HepG2 (cell line): Measurements from ENCODE around the gene ZPLD1. TPM values are rescaled to one million over a fixed set of nuclear protein-coding genes. Genes with fewer than 3 reads are reported as not detected.

Experiments
- ATAC-seq: fragments of 200-7000 bp; cut with Tn5 transposase; 3 replicates; pipeline ENCODE4 v1.9.1; 2020; ENCODE audit warnings: mild to moderate bottlenecking, moderate library complexity
- BruUV-seq: library from RNA; stranded (reverse); fragments of 400-500 nt; replicated peaks from 2 replicates; lab custom pipeline; 2021; lab: Mats Ljungman, UMichigan
- CTCF ChIA-PET: fragments of 300-600 bp; formaldehyde crosslinking; extraction: SDS; loops from one replicate; lab custom pipeline; 2021; ENCODE audit warnings: low total read pairs, inconsistent platforms, low intra/inter-chr PET ratio; lab: Yijun Ruan, JAX
- POLR2A ChIA-PET: fragments of 350-600 bp; sonication (Branson Sonifier 250); formaldehyde crosslinking; loops from one replicate; lab custom pipeline; 2020; ENCODE audit warnings: antibody characterized with exemption, inconsistent platforms; lab: Yijun Ruan, JAX
- DNase-seq: peaks from one replicate; pipeline ENCODE4 v3.0.0-alpha.2; 2015; ENCODE audit warnings: low spot score
- FAIRE-seq: peaks from 3 replicates; lab custom pipeline; 2011; peaks lifted over from hg19 to GRCh38; lab: Jason Lieb, UNC
- H2AFZ ChIP-seq: one replicate; pipeline ENCODE4 v1.6.1; 2011; ENCODE audit warnings: low read length, inconsistent platforms
- H3K27ac ChIP-seq: fragments of 300-600 bp; 3 replicates; pipeline ENCODE4 v1.8.0; 2011; ENCODE audit warnings: mixed run types, mild to moderate bottlenecking, mixed read lengths, low read length, inconsistent platforms; ENCODE audit not compliant: insufficient read depth; ENCODE audit errors: extremely low read length
- H3K27me3 ChIP-seq, 2 experiments: fragments of 200-600 bp in 1 of 2; 2 replicates in 1 of 2; 3 replicates in 1 of 2; pipeline versions ENCODE4 v1.6.0 to v1.8.0; 2011; ENCODE audit warnings: low read length in 2 of 2, mild to moderate bottlenecking in 2 of 2, moderate library complexity in 2 of 2, inconsistent platforms in 1 of 2; ENCODE audit not compliant: insufficient read depth in 2 of 2, control insufficient read depth in 1 of 2
- H3K36me3 ChIP-seq, 2 experiments: fragments of 200-600 bp in 1 of 2; replicated peaks in 1 of 2; 2 replicates in 1 of 2; 3 replicates in 1 of 2; pipeline versions ENCODE4 v1.5.1 to v1.8.0; 2011; ENCODE audit warnings: low read length in 2 of 2, inconsistent platforms in 1 of 2; ENCODE audit not compliant: insufficient read depth in 2 of 2, control insufficient read depth in 1 of 2
- H3K4me1 ChIP-seq: 2 replicates; pipeline ENCODE4 v1.5.1; 2012; ENCODE audit warnings: low read length, inconsistent platforms; ENCODE audit not compliant: insufficient read depth
- H3K4me2 ChIP-seq: 2 replicates; pipeline ENCODE4 v1.6.0; 2011; ENCODE audit warnings: low read depth, low read length, inconsistent platforms
- H3K4me3 ChIP-seq, 3 experiments: fragments of 200-600 bp in 1 of 3; sonication (generic), shearing (Covaris generic) in 1 of 3; replicated peaks in 1 of 3; 2 replicates each; pipeline ENCODE4 v1.5.1; 2011 to 2016; ENCODE audit warnings: low read length in 3 of 3, inconsistent platforms in 2 of 3, low read depth in 2 of 3, mild to moderate bottlenecking in 2 of 3, control low read depth in 1 of 3, mixed read lengths in 1 of 3; ENCODE audit not compliant: insufficient read depth in 1 of 3
- H3K79me2 ChIP-seq: one replicate; pipeline ENCODE4 v1.6.1; 2011; ENCODE audit warnings: low read length, inconsistent platforms; ENCODE audit not compliant: insufficient read depth
- H3K9ac ChIP-seq: 2 replicates; pipeline ENCODE4 v1.6.0; 2011; ENCODE audit warnings: mild to moderate bottlenecking, low read depth, low read length, inconsistent platforms; ENCODE audit not compliant: insufficient read depth
- H3K9me3 ChIP-seq: 2 replicates; pipeline ENCODE4 v1.5.1; 2012; ENCODE audit warnings: mild to moderate bottlenecking, low read length
- H4K20me1 ChIP-seq: 2 replicates; pipeline ENCODE4 v1.6.0; 2011; ENCODE audit warnings: inconsistent platforms, mild to moderate bottlenecking, low read length, moderate library complexity; ENCODE audit not compliant: insufficient read depth
- ATAD3A ChIP-seq: sonication (generic); formaldehyde crosslinking; IDR thresholded peaks from 2 replicates; pipeline ENCODE4 v1.4.0; 2020; ENCODE audit warnings: missing genetic modification reagents
- ATF7 ChIP-seq, 2 experiments: fragments of 450-650 bp in 1 of 2; sonication (generic) in 1 of 2; formaldehyde crosslinking in 1 of 2; IDR thresholded peaks; 2 replicates each; pipeline versions ENCODE4 v1.4.0 to v1.6.1; 2016 to 2020; ENCODE audit warnings: antibody characterized with exemption in 1 of 2, mild to moderate bottlenecking in 1 of 2, missing genetic modification reagents in 1 of 2
- CAMTA2 ChIP-seq: sonication (generic); formaldehyde crosslinking; IDR thresholded peaks from 2 replicates; pipeline ENCODE4 v1.4.0; 2020; ENCODE audit warnings: mild to moderate bottlenecking, missing genetic modification reagents, borderline replicate concordance
- FOSL2 ChIP-seq: sonication (generic); formaldehyde crosslinking; IDR thresholded peaks from 2 replicates; pipeline ENCODE4 v1.4.0; 2020; ENCODE audit warnings: missing genetic modification reagents
- GFI1 ChIP-seq: sonication (generic); formaldehyde crosslinking; IDR thresholded peaks from 2 replicates; pipeline ENCODE4 v1.5.0; 2020; ENCODE audit warnings: missing genetic modification reagents, mild to moderate bottlenecking, borderline replicate concordance
- HMG20B ChIP-seq: conservative IDR thresholded peaks from 2 replicates; pipeline ENCODE4 v1.6.1; 2016; ENCODE audit warnings: missing genetic modification reagents, missing compliant biosample characterization
- KLF15 ChIP-seq: sonication (generic); formaldehyde crosslinking; IDR thresholded peaks from 2 replicates; pipeline ENCODE4 v1.8.1; 2023; ENCODE audit warnings: borderline replicate concordance, mild to moderate bottlenecking, inconsistent platforms, missing genetic modification reagents, mixed read lengths
- MLLT10 ChIP-seq: sonication (generic); formaldehyde crosslinking; IDR thresholded peaks from 2 replicates; pipeline ENCODE4 v1.4.0; 2020; ENCODE audit warnings: missing genetic modification reagents
- MTF1 ChIP-seq: sonication (generic); formaldehyde crosslinking; IDR thresholded peaks from 2 replicates; pipeline ENCODE4 v1.5.0; 2020; ENCODE audit warnings: missing genetic modification reagents
- MYC ChIP-seq: sonication (generic); formaldehyde crosslinking; IDR thresholded peaks from 2 replicates; pipeline ENCODE4 v1.9.0; 2021; ENCODE audit warnings: missing genetic modification reagents, borderline replicate concordance
- ZNF557 ChIP-seq: sonication (generic); formaldehyde crosslinking; IDR thresholded peaks from 2 replicates; pipeline ENCODE4 v1.4.0; 2020; ENCODE audit warnings: missing genetic modification reagents
- WGBS: methylation state at CpG from one replicate; pipeline ENCODE4 v1.1.6; 2017; ENCODE audit warnings: low lambda C conversion rate; 5-methylcytosine and 5-hydroxymethylcytosine counted together
- in situ Hi-C: cut with HindIII; loops from 2 replicates; pipeline ENCODE4 v1.10.0; 2017; ENCODE audit warnings: low pct_unique_long_range_greater_than_20kb; ENCODE audit not compliant: extremely low pct_ligation_motif_present
- intact Hi-C: fragments of 100-400 bp; cut with micrococcal nuclease; formaldehyde crosslinking; loops from one replicate; pipeline ENCODE4 v1.10.0; 2022; ENCODE audit not compliant: unreplicated experiment
- polyA plus RNA-seq, 8 experiments: library from polyadenylated mRNA; depleted of rRNA in 3 of 8; stranded (reverse) in 7 of 8; unstranded in 1 of 8; fragments of >200 nt; fragmentation: Illumina TruSeq in 4 of 8; extraction: Trizol in 4 of 8; gene quantifications; 2 replicates each; pipeline versions ENCODE4 v1.2.1 to v1.2.3, GENCODE V29; 2011 to 2016; ENCODE audit warnings: low read depth in 4 of 8, missing spikeins in 1 of 8, mixed read lengths in 1 of 8; ENCODE audit not compliant: insufficient read depth in 1 of 8
- total RNA-seq, 5 experiments: library from RNA; depleted of rRNA; stranded (reverse); fragments of >200 nt; fragmentation: Illumina TruSeq; extraction: Trizol; gene quantifications; 2 replicates each; pipeline ENCODE4 v1.2.3, GENCODE V29; 2016; ENCODE audit warnings: low read depth in 1 of 5
- TF ChIP-seq, protein P1 (sequence below): sonication (generic); formaldehyde crosslinking; IDR thresholded peaks from 2 replicates; pipeline ENCODE4 v1.4.0; 2020; ENCODE audit warnings: missing genetic modification reagents, borderline replicate concordance
- TF ChIP-seq, protein P2 (sequence below): sonication (generic); formaldehyde crosslinking; IDR thresholded peaks from 2 replicates; pipeline ENCODE4 v1.8.0; 2022; ENCODE audit warnings: mild to moderate bottlenecking, missing genetic modification reagents, borderline replicate concordance

ZPLD1 gene
- total and polyA plus RNA-seq, 2 of the 13 experiments (the other 11 are each of a cell fraction or from before 2014, with no cell fraction given) = not detected

DNA sequence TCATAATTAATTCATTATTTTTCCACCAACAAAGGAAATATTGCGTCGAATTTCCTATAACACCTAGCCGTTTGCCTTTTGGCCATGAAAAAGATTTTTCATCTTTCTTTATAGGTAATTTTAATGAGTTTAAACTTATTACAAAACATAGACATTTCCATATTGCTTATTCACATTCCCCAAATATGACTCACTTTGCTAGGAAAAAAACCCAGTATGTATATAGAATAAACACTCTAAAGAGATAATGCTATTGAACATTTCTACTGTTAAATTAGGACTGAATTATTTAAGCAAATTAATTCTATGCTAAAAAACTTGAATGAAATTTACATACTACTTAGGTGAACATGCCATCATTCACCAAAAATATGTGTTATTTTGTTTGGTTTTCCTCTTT is 16.2 kb downstream of the ZPLD1 start:
- TF ChIP-seq CAMTA2 (CRISPR knock-in tag) (no peak), HMG20B (CRISPR knock-in tag) (no peak), FOSL2 (no peak), MTF1 (CRISPR knock-in tag) (no peak)
- TF ChIP-seq, all 625 proteins: peak for 0
- CTCF ChIA-PET = no interaction called here
- Histone ChIP-seq H3K4me2 (no peak overlapping the region), H3K27ac (no peak overlapping the region), H3K36me3 (no peaks in the 10 kb centered on the region), H3K27me3 (no peaks in the 10 kb centered on the region), H3K4me1 (no peaks in the 10 kb centered on the region), H4K20me1 (no peaks in the 10 kb centered on the region), H3K9me3 (no peaks in the 10 kb centered on the region), H3K79me2 (no peaks in the 10 kb centered on the region), H2AFZ (no peak overlapping the region), H3K9ac (no peak overlapping the region), H3K4me3 (no peak overlapping the region)
- ATAC-seq (no peak), FAIRE-seq (no peak), DNase-seq (no peak)
- POLR2A ChIA-PET = no interaction called here
- 3% methylated on average over 3 of the region's 3 CpGs for WGBS
- in situ Hi-C loops = no loop called here
- no TSS peak for BruUV-seq
- intact Hi-C loops = no loop called here

DNA sequence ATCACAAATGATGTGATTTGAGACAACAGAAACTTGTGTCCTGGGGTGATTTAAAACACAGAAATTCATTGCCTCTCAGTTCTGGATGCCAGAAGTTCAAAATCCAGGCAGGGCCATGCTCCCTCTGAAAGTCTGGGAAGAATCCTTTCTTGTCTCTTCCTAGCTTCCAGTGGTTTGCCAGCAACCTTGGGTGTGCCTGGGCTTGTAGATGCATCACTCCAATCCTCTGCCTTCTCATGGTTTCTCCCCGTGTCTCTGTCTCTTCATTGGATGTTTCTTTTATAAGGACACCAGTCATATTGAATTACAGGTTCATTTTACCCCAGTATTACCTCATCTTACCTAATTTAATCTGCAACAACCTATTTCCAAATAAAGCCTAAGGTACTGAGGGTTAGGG is 16.7 kb downstream of the ZPLD1 start:
- Histone ChIP-seq H3K4me3 (no peak overlapping the region), H4K20me1 (no peaks in the 10 kb centered on the region), H3K27me3 (no peaks in the 10 kb centered on the region), H3K9ac (no peak overlapping the region), H3K27ac (no peak overlapping the region), H3K36me3 (no peaks in the 10 kb centered on the region), H3K4me2 (no peak overlapping the region), H3K79me2 (no peaks in the 10 kb centered on the region), H2AFZ (no peak overlapping the region), H3K9me3 (no peaks in the 10 kb centered on the region), H3K4me1 (no peaks in the 10 kb centered on the region)
- intact Hi-C loops = no loop called here
- ATAC-seq = no peak
- DNase-seq = no peak
- POLR2A ChIA-PET = no interaction called here
- WGBS = 0% methylated on average over 1 of the region's 1 CpG
- no peak for FAIRE-seq
- no TSS peak for BruUV-seq
- in situ Hi-C loops = no loop called here
- CTCF ChIA-PET = no interaction called here
- TF ChIP-seq MYC (CRISPR knock-in tag) = no peak
- no peak for TF ChIP-seq ATAD3A (CRISPR knock-in tag)
- TF ChIP-seq GFI1 = no peak
- TF ChIP-seq ATF7 (IDR thresholded peaks at IDR 0.05) = no peak
- no peak for TF ChIP-seq ATF7 (CRISPR knock-in tag; IDR thresholded peaks at IDR 0.05)
- no peak for TF ChIP-seq KLF15 (CRISPR knock-in tag)
- TF ChIP-seq, protein P1, sequence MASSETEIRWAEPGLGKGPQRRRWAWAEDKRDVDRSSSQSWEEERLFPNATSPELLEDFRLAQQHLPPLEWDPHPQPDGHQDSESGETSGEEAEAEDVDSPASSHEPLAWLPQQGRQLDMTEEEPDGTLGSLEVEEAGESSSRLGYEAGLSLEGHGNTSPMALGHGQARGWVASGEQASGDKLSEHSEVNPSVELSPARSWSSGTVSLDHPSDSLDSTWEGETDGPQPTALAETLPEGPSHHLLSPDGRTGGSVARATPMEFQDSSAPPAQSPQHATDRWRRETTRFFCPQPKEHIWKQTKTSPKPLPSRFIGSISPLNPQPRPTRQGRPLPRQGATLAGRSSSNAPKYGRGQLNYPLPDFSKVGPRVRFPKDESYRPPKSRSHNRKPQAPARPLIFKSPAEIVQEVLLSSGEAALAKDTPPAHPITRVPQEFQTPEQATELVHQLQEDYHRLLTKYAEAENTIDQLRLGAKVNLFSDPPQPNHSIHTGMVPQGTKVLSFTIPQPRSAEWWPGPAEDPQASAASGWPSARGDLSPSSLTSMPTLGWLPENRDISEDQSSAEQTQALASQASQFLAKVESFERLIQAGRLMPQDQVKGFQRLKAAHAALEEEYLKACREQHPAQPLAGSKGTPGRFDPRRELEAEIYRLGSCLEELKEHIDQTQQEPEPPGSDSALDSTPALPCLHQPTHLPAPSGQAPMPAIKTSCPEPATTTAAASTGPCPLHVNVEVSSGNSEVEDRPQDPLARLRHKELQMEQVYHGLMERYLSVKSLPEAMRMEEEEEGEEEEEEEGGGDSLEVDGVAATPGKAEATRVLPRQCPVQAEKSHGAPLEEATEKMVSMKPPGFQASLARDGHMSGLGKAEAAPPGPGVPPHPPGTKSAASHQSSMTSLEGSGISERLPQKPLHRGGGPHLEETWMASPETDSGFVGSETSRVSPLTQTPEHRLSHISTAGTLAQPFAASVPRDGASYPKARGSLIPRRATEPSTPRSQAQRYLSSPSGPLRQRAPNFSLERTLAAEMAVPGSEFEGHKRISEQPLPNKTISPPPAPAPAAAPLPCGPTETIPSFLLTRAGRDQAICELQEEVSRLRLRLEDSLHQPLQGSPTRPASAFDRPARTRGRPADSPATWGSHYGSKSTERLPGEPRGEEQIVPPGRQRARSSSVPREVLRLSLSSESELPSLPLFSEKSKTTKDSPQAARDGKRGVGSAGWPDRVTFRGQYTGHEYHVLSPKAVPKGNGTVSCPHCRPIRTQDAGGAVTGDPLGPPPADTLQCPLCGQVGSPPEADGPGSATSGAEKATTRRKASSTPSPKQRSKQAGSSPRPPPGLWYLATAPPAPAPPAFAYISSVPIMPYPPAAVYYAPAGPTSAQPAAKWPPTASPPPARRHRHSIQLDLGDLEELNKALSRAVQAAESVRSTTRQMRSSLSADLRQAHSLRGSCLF (CRISPR knock-in tag) = no peak
- TF ChIP-seq MLLT10 (CRISPR knock-in tag) = no peak
- TF ChIP-seq, protein P2, sequence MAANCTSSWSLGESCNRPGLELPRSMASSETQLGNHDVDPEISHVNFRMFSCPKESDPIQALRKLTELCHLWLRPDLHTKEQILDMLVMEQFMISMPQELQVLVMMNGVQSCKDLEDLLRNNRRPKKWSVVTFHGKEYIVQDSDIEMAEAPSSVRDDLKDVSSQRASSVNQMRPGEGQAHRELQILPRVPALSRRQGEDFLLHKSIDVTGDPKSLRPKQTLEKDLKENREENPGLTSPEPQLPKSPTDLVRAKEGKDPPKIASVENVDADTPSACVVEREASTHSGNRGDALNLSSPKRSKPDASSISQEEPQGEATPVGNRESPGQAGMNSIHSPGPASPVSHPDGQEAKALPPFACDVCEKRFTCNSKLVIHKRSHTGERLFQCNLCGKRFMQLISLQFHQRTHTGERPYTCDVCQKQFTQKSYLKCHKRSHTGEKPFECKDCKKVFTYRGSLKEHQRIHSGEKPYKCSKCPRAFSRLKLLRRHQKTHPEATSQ (CRISPR knock-in tag) = no peak
- no peak for TF ChIP-seq ZNF557 (CRISPR knock-in tag)
